ENCODE results near the gene HM13.

GRCh38 chr20:31472395-31473330 is 41.6 kb upstream of the HM13 start:
- TF ChIP-seq CTCF (conservative IDR thresholded peaks at IDR 0.05; ENCODE audit: low read depth in 2 of 2) = no peak
- no peak for TF ChIP-seq EZH2 (IDR thresholded peaks at IDR 0.05; ENCODE audit: low read depth, unreplicated experiment)

Measured in GM23338 (cell line).